Measurements from ENCODE around the gene SDK1.

DNA sequence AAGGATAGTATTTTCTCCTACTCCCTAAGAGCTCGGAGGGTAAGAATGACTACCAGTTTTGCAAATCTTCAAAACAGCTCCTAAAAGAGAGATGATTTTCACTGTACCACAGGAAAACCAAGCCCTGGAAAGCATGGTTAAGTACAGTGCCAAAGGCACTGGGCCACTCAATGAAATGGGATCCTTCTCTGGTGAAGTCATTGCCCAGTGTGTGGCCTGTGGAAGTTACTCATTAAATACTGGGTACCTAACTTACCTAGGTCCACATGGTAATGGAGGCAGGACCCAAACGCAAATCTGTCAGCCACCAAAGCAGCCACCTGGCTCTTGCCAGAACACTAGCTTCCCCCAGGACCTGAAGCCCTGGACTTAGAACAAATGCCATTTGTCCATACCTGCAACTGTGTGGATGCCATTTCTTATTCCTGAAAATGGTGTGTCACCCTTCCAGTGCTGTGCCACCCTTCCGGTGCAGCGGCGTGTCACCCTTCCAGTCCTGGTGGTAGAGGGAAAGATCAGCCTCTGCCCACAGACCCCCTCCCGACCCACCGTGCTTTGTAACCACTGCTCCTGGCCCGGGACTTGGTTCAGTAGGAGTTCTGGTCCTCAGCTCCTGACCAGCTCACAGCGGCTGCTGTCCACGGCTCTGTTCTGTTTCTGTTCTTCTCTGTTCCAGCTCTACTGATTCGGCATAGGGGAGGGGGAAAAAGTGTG, 659.2 kb downstream of the SDK1 start:
- TF ChIP-seq, protein P1, sequence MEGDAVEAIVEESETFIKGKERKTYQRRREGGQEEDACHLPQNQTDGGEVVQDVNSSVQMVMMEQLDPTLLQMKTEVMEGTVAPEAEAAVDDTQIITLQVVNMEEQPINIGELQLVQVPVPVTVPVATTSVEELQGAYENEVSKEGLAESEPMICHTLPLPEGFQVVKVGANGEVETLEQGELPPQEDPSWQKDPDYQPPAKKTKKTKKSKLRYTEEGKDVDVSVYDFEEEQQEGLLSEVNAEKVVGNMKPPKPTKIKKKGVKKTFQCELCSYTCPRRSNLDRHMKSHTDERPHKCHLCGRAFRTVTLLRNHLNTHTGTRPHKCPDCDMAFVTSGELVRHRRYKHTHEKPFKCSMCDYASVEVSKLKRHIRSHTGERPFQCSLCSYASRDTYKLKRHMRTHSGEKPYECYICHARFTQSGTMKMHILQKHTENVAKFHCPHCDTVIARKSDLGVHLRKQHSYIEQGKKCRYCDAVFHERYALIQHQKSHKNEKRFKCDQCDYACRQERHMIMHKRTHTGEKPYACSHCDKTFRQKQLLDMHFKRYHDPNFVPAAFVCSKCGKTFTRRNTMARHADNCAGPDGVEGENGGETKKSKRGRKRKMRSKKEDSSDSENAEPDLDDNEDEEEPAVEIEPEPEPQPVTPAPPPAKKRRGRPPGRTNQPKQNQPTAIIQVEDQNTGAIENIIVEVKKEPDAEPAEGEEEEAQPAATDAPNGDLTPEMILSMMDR (IDR thresholded peaks at IDR 0.05), result no peak
- no peak for TF ChIP-seq POLR2AphosphoS5 (IDR thresholded peaks at IDR 0.05; ENCODE audit: insufficient read depth in 1 of 2, low read depth in 1 of 2)
- no peak for TF ChIP-seq POLR2A (IDR thresholded peaks at IDR 0.05)

Data from vagina (tissue), 2 donors.